Stimulated activated CD8-positive, alpha-beta memory T cell treated with anti-CD3 and anti-CD28 coated beads, Interleukin-4, amount 100 ng/mL, for 24 hours (primary cell): ENCODE measurements around the gene TXNRD1.
"Not testable (repeated sequence)": the region's sequence is repeated elsewhere in the genome, so short reads cannot be mapped to it uniquely, and the experiment has no call there.

ENCODE experiments used
- DNase-seq: peaks from one replicate; pipeline ENCODE4 v3.0.0-alpha.2; 2020; ENCODE audit warnings: low read depth

The TXNRD1 gene

DNA sequence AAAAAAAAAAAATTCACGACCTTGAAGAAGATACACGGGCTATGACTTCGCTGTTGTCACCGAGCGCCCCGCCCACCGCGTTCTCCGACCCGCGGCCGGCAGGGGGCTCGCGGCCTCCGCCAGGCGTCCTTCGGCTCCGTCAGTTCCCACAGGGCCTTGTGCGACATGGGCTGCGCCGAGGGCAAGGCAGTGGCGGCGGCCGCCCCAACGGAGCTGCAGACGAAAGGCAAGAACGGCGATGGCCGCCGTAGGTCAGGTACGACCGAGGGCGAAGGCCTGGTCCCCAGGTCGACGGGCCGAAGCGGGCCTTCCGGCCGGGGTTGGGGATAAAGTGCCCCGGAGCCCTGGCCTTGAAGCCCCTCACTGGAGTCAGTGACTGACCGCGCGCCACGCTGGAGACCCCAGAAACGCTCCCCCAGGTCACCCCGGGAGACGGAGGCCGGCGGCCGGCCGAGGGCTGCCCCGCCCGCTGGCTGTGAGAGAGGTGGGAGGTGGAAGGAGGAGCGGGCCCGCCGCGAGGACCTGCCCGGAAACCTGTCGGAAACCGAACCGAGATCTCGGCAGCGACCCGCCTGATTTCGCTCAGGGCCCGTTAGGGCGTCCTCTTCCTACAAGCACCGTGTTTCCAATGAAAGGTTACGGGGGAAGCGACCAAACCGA, at the start of gene TXNRD1:
Gene TXNRD1 (plus strand): TSS at position 142 of the 660 bp plus-strand sequence. CDS start 24 bp downstream, at position 166.
- peak; percentile 77 for DNase-seq

DNA sequence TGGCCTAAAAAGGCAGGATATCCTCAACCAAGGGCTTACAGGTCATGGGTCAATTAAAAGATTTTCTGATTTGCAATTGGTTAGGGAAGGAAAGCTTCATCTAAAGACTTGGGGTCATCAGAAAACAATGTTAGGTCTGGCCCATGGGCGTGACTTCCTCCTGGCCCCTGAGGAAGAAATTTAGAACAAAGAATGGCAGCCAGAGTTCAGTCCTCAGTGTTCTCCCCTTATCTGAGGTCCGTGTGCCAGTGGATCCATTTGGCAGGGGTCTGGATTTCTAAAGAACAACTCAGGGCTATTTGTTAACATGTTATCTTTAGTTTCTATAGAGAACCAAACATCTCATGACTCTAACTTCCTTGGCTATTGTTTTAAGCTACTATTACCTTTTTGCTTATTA, 49.8 kb upstream of the TXNRD1 start:
- no peak for DNase-seq

DNA sequence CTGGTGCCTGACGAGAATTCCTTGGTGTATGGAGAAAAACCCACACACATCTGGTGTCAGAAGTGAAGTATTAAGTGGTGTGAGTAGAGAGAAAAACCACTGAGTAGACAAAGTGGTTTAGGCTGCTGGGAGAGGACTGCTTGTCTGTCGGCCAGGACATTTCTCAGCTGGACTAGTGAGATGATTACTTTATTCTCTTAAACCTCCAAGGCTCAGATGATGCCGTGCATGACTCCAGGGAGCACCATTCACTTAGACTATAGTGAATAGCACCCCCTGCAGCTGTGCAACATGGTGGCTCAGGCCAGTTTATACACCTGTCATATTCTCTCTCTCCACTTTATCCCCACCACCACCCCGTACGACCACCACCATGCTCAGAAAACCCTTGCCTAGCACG, 49.1 kb upstream of the TXNRD1 start:
- no peak for DNase-seq

- no peak for DNase-seq
These were observed 47.8 kb upstream of the TXNRD1 start for GRCh38 chr12:104167519-104168458.

DNA sequence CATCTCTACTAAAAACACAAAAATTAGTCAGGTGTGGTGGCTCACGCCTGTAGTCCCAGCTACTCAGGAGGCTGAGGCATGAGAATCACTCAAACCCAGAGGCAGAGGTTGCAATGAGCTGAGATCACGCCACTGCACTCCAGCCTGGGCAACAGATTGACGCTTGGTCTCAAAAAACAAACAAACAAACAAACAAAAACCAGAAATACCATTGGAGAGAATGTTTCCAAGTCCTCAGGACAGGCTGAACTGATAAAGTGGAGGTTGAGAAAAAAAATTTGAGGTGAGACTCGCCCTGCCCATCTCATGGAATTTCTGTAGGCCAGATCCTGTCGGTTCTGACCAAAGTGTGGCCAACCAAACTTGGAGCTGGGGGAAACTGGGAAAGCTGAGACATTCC, 47.0 kb upstream of the TXNRD1 start:
- DNase-seq: no peak

DNA sequence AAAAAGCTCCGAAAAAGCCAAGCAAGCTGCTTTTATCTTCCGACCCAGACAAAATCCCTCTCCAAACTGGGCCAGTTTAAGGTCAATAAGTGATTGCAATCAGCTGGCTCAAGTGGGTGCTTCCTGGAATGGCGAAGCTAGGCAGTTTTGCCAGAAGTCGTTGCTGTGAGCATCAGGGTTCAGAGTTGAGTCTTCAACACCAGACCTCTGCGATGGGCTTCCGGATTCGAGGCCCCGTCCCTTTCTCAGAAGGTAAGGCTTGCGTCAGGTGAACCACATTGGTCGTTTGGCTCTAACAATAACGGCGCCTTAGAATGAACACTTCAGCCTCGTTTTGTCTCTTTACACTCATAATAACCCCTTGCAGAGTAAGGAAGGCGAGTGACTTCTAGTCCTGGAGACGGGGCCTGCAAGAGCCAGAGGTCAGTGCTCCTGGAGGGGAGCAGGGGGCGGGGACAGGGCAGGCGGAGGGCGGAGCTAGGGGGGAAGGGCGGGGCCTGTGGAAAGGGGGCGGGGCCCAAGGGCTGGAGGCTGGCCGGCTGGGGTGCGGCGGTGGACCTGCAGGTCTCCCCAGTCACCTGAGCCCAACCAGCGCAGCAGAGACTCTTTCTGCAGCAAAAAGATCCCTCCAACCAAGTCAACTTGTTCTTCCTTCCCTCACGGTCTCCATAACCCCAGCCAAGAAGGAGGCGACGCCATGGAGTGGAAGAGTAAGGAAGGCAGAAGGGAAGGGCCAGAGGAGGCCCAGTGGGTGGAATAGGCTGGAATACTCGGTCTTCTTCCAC, 43.6 kb upstream of the TXNRD1 start:
- DNase-seq: no peak

DNA sequence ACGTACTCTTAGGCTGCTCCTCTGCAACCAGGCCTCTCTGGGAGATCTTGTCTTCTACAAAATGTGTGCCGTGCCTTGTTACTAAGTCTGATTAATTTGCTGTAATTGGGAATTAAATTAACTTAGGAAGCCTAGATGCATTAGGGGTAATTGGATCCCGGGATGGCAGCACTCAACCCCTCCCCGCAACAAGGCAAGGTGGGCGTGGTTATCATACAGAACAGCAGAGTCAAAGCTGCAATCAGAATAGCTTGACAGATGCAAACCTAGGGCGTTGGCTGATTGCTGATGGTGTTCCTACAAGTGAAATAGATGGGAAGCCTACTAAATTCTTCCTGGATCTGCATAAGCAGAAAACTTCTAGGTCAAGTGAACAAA, 43.0 kb upstream of the TXNRD1 start:
- no peak for DNase-seq

GRCh38 chr12:104173804-104174203, 41.8 kb upstream of the TXNRD1 start:
- not testable (repeated sequence) for DNase-seq

DNA sequence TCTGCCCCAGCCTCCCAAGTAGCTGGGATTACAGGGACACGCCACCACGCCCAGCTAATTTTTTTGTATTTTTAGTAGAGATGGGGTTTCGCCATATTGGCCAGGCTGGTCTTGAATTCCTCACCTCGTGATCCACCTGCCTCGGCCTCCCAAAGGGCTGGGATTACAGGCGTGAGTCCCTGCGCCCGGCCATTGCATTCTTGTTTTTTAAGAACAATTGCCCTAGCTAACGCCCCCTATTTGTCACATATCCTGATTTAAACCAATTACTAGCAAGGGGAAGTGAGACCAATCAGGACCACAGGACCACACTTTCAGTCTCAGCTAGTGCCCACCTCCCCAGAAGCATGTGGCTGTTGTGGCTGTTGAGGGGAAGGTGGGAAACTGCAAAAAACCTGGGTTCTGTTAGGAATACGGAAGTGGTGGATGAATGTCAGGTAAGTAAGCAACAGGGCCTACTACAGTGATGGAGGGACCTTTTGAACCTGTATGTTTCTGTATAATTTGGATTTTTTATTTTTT, 39.8 kb upstream of the TXNRD1 start:
- DNase-seq: no peak

DNA sequence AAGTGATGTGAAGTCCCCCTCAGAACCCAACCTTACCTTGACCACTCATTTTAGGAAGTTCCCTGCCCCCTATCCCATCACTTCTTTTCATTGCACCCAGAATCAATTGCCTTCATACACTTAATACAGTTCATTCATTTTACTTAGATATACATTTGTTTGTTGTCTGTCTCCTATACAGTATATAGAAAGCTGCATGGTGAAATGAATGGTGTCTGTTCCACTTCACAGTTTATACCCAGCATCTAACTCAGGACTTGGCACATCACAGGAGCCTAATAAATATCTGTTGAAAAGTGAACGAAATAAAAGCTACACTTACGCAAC, 38.3 kb upstream of the TXNRD1 start:
- DNase-seq: no peak

GRCh38 chr12:104177663-104178501, 37.7 kb upstream of the TXNRD1 start:
- DNase-seq: no peak

- DNase-seq: no peak
These were observed 35.2 kb upstream of the TXNRD1 start for GRCh38 chr12:104180374-104180773.

GRCh38 chr12:104181313-104181712, 34.3 kb upstream of the TXNRD1 start:
- no peak for DNase-seq

DNA sequence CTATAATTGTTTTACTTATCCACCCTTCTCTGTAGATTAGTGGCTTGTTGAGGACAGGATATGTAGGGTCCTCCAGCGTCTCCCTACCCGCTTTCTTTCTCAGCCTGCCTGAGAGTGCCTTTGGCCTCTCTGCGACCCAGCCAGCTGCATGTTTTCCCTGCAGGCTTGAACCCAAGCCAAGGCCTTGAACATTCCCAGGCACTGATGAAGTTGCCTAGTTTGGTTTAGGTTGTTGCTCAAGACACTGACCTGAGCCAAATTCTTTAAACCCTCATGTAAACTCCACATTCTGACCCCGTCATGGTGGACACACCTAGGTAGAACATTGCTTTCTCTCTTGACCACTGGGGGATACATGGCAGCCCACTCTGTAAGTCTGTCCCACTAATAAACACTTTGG, 33.4 kb upstream of the TXNRD1 start:
- no peak for DNase-seq

GRCh38 chr12:104182621-104183378, 32.8 kb upstream of the TXNRD1 start:
- no peak for DNase-seq

- no peak for DNase-seq
These were observed 32.1 kb upstream of the TXNRD1 start for GRCh38 chr12:104183443-104183842.

DNA sequence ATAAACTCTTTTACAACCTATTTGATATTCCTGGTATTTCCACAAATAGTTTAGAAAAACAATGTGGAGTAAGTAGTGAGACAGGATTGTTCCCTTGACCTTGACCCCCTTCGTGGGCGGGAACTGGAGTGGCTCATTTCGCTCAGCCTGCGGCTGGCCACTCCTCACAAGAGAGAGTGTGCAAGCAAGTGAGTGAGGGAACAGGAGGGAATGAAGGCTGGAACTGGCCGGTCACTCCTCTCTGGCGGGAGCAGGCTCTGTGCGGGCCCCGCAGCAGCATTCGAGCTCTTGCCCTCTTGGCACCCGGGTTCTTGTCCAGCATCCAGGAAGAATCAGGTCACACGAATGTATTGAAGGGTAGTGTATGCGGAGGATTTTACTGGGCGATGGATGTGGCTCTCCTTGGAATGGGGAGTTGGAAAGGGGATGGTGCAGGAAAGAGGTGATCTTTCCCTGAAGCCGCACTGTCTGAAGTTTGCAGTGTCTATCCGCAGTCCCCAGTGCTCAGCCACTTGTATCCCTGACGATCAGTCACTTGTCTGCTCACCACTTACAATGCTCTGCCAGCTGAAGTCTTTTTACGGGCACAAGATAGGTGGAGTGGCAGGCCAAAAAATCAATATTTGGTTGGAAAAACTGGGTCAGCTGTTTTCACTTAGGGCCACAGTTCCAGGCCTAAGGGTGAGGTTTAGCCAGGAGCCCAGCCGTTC, 28.0 kb upstream of the TXNRD1 start:
- DNase-seq: no peak

- DNase-seq: no peak
These were observed 27.0 kb upstream of the TXNRD1 start for GRCh38 chr12:104188534-104188933.

DNA sequence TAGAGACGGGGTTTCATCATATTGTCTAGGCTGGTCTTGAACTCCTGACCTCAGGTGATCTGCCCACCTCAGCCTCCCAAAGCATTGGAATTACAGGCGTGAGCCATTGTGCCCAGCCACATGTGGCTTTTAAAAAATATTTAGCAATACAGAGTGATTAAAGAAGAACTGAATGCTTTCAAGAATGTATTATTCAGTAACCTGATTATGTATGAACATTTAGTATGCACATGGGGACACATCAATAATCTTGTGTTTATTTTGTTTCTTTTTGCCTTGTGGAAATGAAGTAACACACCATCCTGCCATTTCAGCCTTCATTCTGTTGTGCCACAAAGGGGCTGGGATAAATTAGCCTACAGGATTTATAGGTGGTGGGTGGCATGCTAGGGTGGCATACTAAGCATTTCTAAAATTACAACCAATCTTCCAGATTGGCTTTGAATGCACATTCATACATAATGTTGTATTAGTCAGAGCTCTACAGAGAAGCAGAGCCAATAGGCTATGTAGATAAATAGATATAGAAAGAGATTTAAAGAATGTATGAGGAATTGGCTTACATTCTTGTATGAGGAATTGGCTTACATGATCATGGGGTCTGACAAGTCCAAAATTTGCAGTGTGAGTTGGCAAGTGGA, 25.5 kb upstream of the TXNRD1 start:
- DNase-seq: no peak
